Gastrocnemius medialis (tissue), 4 donors: Measurements from ENCODE around the gene PPY.

Experiments used
- CTCF ChIP-seq, 5 experiments: fragments of 450-650 bp in 3 of 5; fragments of 200-600 bp in 2 of 5; sonication (generic) in 2 of 5; IDR thresholded peaks in 4 of 5; conservative IDR thresholded peaks in 1 of 5; 1 replicate in 4 of 5; 2 replicates in 1 of 5; pipeline ENCODE4 v1.5.1; 2016 to 2019; ENCODE audit warnings: antibody characterized with exemption in 5 of 5, mild to moderate bottlenecking in 3 of 5, moderate library complexity in 3 of 5
- POLR2A ChIP-seq, 2 donors: fragments of 450-650 bp; IDR thresholded peaks; one replicate each; pipeline ENCODE4 v1.6.1; 2017; ENCODE audit warnings: antibody characterized with exemption in 2 of 2, mild to moderate bottlenecking in 2 of 2, moderate library complexity in 2 of 2

DNA sequence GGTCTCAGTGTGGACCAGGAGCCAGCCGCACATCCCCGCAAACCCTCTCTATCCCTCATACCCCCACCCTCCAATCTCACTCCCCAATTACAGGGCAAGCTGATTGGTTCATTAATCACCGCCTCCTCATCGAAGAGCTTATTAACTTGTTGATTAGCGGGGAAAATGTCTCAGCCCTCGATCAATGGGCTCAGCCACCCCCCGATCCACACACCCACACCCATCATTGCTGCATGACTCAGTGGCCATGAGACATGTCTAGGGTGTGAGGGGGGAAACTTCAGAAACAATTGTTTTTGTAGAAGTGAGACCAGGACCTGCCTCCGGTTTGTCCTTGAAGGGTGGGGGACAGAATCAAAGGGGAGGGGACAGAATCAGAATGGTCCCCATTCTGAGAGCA lies 13.9 kb upstream of the PPY start:
- TF ChIP-seq POLR2A (IDR thresholded peaks at IDR 0.05) (no peak), CTCF (IDR thresholded peaks at IDR 0.05 in 4 of 5, conservative IDR thresholded peaks at IDR 0.05 in 1 of 5) (no peak)
